ENCODE results near the gene THEM4.
A peak's percentile ranks its signal among the peaks of the same experiment; 100 is the strongest.

The THEM4 gene

GRCh38 chr1:151942882-151943281 is 33.6 kb upstream of the THEM4 start:
- H3K4me3 ChIP-seq (replicated peaks; ENCODE audit: low read depth, low read length), result no peak overlapping the region
- peak; percentile 29 for DNase-seq (ENCODE audit: low read depth)
- no peak for TF ChIP-seq CTCF (IDR thresholded peaks at IDR 0.05; ENCODE audit: low read length, missing control alignments)

- no peak for TF ChIP-seq CTCF (IDR thresholded peaks at IDR 0.05; ENCODE audit: low read length, missing control alignments)
- no peak overlapping the region for H3K4me3 ChIP-seq (replicated peaks; ENCODE audit: low read depth, low read length)
- no peak for DNase-seq (ENCODE audit: low read depth)
Measured at GRCh38 chr1:151940541-151940940, 31.2 kb upstream of the THEM4 start.

GRCh38 chr1:151939779-151940178 is 30.5 kb upstream of the THEM4 start:
- no peak for TF ChIP-seq CTCF (IDR thresholded peaks at IDR 0.05; ENCODE audit: low read length, missing control alignments)
- no peak overlapping the region for H3K4me3 ChIP-seq (replicated peaks; ENCODE audit: low read depth, low read length)
- DNase-seq (ENCODE audit: low read depth), result no peak

- no peak for TF ChIP-seq CTCF (IDR thresholded peaks at IDR 0.05; ENCODE audit: low read length, missing control alignments)
- DNase-seq (ENCODE audit: low read depth), result no peak
- H3K4me3 ChIP-seq (replicated peaks; ENCODE audit: low read depth, low read length), result no peak overlapping the region
Measured at GRCh38 chr1:151939141-151939540, 29.8 kb upstream of the THEM4 start.

- no peak overlapping the region for H3K4me3 ChIP-seq (replicated peaks; ENCODE audit: low read depth, low read length)
- no peak for TF ChIP-seq CTCF (IDR thresholded peaks at IDR 0.05; ENCODE audit: low read length, missing control alignments)
- DNase-seq (ENCODE audit: low read depth), result no peak
Measured at GRCh38 chr1:151936653-151937052, 27.3 kb upstream of the THEM4 start.

GRCh38 chr1:151935894-151936602 is 26.7 kb upstream of the THEM4 start:
- TF ChIP-seq CTCF (IDR thresholded peaks at IDR 0.05; ENCODE audit: low read length, missing control alignments), result no peak
- no peak for DNase-seq (ENCODE audit: low read depth)
- no peak overlapping the region for H3K4me3 ChIP-seq (replicated peaks; ENCODE audit: low read depth, low read length)

- peak; percentile 28 for DNase-seq (ENCODE audit: low read depth)
- no peak overlapping the region for H3K4me3 ChIP-seq (replicated peaks; ENCODE audit: low read depth, low read length)
- no peak for TF ChIP-seq CTCF (IDR thresholded peaks at IDR 0.05; ENCODE audit: low read length, missing control alignments)
Measured at GRCh38 chr1:151935154-151935553, 25.8 kb upstream of the THEM4 start.

Data from fibroblast of pulmonary artery (primary cell).